ENCODE results near the gene IDH1.
"Not testable (repeated sequence)": the region's sequence is repeated elsewhere in the genome, so short reads cannot be mapped to it uniquely, and the experiment has no call there.

Gene IDH1

DNA sequence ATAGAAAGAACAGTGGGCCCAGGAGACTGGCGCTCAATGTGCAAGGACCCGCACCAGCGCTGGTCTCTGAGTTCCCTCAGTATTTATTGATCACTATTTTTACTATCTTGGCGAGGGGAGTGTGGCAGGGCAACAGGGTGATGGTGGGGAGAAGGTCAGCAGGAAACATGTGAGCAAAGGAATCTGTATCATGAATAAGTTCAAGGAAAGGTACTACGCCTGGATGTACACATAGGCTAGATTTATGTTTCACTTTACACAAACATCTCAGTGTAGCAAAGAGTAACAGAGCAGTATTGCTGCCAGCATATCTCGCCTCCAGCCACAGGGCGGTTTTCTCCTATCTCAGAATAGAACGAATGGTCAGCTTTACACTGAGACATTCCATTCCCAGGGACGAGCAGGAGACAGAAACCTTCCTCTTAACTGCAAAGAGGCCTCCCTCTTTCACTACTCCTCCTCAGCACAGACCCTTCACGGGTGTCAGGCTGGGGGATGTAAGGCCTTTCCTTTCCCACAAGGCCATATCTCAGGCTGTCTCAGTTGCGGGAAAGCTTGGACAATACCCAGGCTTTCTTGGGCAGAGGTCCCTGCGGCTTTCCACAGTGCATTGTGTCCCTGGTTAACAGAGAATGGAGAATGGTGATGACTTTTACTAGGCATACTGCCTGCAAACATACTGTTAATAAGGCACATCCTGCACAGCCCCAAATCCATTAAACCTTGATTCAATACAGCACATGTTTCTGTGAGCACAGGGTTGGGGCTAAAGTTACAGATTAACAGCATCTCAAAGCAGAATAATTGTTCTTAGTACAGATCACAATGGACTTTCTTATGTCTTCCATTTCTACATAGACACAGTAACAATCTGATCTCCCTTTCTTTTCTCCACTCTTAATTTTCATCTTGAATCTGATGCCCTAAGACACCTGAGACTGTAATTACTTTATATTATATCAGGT lies 2.3 kb upstream of the IDH1 start:
- not testable (repeated sequence) for H3K27ac ChIP-seq (ENCODE audit: low read depth in 2 of 2, low read length in 2 of 2); H3K27me3 ChIP-seq (ENCODE audit: control insufficient read depth in 2 of 2, insufficient read depth in 2 of 2, low read length in 2 of 2); H3K36me3 ChIP-seq (ENCODE audit: control insufficient read depth in 2 of 2, insufficient read depth in 2 of 2, low read length in 2 of 2); H3K9ac ChIP-seq (ENCODE audit: low read depth in 1 of 2, low read length in 2 of 2); H3K9me3 ChIP-seq (ENCODE audit: control insufficient read depth in 2 of 2, low read length in 2 of 2)
- peaks cover 17% of the 10 kb centered on the region in 2 donors for H3K4me1 ChIP-seq (ENCODE audit: control insufficient read depth in 2 of 2, insufficient read depth in 2 of 2, low read length in 2 of 2)
- H3K4me3 ChIP-seq (ENCODE audit: low read length in 2 of 2): peak overlapping the region in 1 of 2 donors; percentile 23

DNA sequence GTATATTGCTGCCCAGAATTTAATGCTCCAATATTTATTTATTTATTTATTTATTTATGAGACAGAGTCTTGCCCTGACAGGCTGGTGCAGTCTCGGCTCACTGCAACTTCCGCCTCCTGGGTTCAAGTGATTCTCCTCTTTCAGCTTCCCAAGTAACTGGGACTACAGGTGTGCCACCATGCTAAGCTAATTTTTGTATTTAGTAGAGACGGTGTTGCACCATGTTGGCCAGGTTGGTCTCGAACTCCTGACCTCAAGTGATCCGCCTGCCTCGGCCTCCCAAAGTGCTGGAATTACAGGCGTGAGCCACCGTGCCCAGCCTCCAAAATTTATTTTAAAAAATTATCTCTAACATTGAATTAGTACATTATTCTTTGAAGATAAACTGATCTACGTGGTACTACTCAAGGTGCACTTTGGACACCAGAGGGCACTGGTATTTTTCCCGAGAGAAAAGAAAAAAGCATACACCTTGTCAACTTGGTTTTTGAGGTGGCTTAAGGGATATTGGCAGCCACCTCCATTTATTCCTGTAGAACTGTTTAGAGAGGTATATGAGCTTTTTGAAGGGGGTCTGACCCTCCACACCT lies 1.4 kb upstream of the IDH1 start:
- no peak overlapping the region for H3K9ac ChIP-seq (ENCODE audit: low read depth in 1 of 2, low read length in 2 of 2)
- H3K27me3 ChIP-seq (ENCODE audit: control insufficient read depth in 2 of 2, insufficient read depth in 2 of 2, low read length in 2 of 2): no peaks in the 10 kb centered on the region
- no peak overlapping the region for H3K4me3 ChIP-seq (ENCODE audit: low read length in 2 of 2)
- no peaks in the 10 kb centered on the region for H3K9me3 ChIP-seq (ENCODE audit: control insufficient read depth in 2 of 2, low read length in 2 of 2)
- peaks cover 17% of the 10 kb centered on the region in 2 donors for H3K4me1 ChIP-seq (ENCODE audit: control insufficient read depth in 2 of 2, insufficient read depth in 2 of 2, low read length in 2 of 2)
- peaks cover 12% of the 10 kb centered on the region in 2 donors for H3K36me3 ChIP-seq (ENCODE audit: control insufficient read depth in 2 of 2, insufficient read depth in 2 of 2, low read length in 2 of 2)
- no peak overlapping the region for H3K27ac ChIP-seq (ENCODE audit: low read depth in 2 of 2, low read length in 2 of 2)

DNA sequence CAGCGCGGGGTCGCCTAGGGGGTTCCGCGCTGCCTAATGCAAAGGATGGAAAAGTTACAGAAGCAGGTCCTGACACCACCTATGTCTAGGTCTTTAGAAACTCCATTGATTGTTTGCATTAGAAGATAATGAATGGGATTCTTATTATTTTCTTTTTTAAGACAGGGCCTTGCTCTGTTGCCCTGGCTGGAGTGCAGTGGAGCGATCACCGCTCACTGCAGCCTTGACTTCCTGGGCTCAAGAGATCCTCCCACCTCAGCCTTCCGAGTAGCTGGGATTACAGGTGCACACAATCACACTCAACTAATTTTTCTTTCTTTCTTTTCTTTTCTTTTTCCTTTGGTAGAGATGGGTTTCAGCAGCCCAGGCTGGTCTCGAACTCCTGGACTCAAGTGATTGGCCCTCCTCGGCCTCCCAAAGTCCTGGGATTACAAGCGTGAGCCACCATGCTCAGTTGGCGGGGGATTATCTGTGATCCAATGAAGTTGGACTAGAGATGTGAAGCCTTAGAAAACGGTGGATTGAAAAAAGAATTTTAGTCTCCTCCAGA lies 761 bp upstream of the IDH1 start:
- H3K36me3 ChIP-seq (ENCODE audit: control insufficient read depth in 2 of 2, insufficient read depth in 2 of 2, low read length in 2 of 2): peaks cover 15 to 16% of the 10 kb centered on the region in 2 donors
- no peaks in the 10 kb centered on the region for H3K9me3 ChIP-seq (ENCODE audit: control insufficient read depth in 2 of 2, low read length in 2 of 2)
- H3K27me3 ChIP-seq (ENCODE audit: control insufficient read depth in 2 of 2, insufficient read depth in 2 of 2, low read length in 2 of 2): no peaks in the 10 kb centered on the region
- H3K9ac ChIP-seq (ENCODE audit: low read depth in 1 of 2, low read length in 2 of 2): peak overlapping the region; percentile 56 to 60
- H3K27ac ChIP-seq (ENCODE audit: low read depth in 2 of 2, low read length in 2 of 2): peak overlapping the region; percentile 70 to 76
- peak overlapping the region; percentile 97 to 100 for H3K4me3 ChIP-seq (ENCODE audit: low read length in 2 of 2)
- peaks cover 17% of the 10 kb centered on the region in 2 donors for H3K4me1 ChIP-seq (ENCODE audit: control insufficient read depth in 2 of 2, insufficient read depth in 2 of 2, low read length in 2 of 2)

DNA sequence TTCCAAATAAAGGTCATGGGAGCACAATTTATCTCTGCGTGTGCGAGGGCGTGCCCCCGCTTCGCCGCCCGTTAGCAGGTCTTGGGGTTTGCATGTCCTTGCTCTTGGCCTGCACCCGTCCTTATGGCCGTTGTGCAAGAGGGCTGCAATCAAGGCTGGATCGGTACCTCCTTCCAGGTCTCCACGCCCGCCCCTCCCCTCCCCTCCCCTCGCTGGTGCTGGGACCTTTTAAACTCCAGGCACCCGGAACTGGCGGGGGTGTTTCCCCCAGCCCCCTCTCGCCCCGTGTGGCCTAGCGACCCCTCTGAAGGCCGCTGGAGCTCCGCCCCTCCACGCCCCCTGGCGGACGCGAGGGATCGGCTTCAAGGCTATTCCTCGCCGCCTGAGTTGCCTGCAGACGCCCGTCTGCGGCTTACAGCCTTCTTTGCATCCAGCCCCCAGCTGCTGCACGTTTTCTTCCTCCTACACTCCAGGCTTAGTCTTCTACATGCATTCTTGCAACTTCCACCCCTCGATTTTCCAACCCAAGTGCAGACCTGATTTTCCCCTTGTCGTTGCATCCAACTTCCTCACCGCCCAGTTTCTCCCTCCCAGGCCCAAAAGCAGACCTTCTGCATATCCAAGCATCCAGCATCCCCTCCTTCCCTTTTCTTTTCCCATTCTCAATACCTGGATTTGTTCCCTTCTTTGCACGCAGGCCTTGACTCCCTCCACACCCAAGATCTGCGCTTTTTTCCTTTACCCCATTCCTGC lies 577 bp downstream of the IDH1 start:
- no peaks in the 10 kb centered on the region for H3K27me3 ChIP-seq (ENCODE audit: control insufficient read depth in 2 of 2, insufficient read depth in 2 of 2, low read length in 2 of 2)
- no peaks in the 10 kb centered on the region for H3K9me3 ChIP-seq (ENCODE audit: control insufficient read depth in 2 of 2, low read length in 2 of 2)
- peak overlapping the region; percentile 74 to 77 for H3K9ac ChIP-seq (ENCODE audit: low read depth in 1 of 2, low read length in 2 of 2)
- peak overlapping the region; percentile 97 to 100 for H3K4me3 ChIP-seq (ENCODE audit: low read length in 2 of 2)
- peaks cover 23 to 28% of the 10 kb centered on the region in 2 donors for H3K36me3 ChIP-seq (ENCODE audit: control insufficient read depth in 2 of 2, insufficient read depth in 2 of 2, low read length in 2 of 2)
- peaks cover 17% of the 10 kb centered on the region in 2 donors for H3K4me1 ChIP-seq (ENCODE audit: control insufficient read depth in 2 of 2, insufficient read depth in 2 of 2, low read length in 2 of 2)
- peak overlapping the region; percentile 67 to 80 for H3K27ac ChIP-seq (ENCODE audit: low read depth in 2 of 2, low read length in 2 of 2)

DNA sequence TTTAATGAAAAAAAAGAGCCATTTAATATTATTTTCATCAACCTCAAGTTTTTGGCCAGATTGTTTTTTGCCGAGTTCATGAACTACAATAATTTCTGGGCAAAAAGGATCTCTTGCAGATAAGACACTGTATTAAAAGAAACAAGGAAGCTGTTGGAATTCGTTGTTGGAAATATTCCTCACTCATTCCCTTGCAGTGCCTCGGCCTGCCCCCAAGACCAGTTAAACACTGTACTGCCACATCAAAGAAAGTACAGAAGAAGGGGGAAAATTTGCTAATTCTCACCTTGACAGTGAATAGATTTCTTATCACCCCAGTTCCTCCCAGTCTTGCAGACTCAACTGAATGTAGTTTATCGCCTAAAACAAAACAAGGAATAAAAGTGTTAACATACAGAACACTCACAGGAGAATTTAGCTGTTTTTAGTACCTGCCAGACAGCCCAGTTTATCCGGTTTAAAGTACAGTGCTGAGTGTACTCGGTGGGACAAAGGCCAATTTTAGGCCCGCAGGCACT lies 1.2 kb downstream of the IDH1 start:
- Histone ChIP-seq H3K27ac (ENCODE audit: low read depth in 2 of 2, low read length in 2 of 2) (peak overlapping the region; percentile 67 to 80), H3K9ac (ENCODE audit: low read depth in 1 of 2, low read length in 2 of 2) (peak overlapping the region; percentile 42 to 74), H3K36me3 (ENCODE audit: control insufficient read depth in 2 of 2, insufficient read depth in 2 of 2, low read length in 2 of 2) (peaks cover 26 to 34% of the 10 kb centered on the region in 2 donors), H3K4me3 (ENCODE audit: low read length in 2 of 2) (peak overlapping the region; percentile 97 to 100), H3K4me1 (ENCODE audit: control insufficient read depth in 2 of 2, insufficient read depth in 2 of 2, low read length in 2 of 2) (peaks cover 17% of the 10 kb centered on the region in 2 donors), H3K9me3 (ENCODE audit: control insufficient read depth in 2 of 2, low read length in 2 of 2) (no peaks in the 10 kb centered on the region), H3K27me3 (ENCODE audit: control insufficient read depth in 2 of 2, insufficient read depth in 2 of 2, low read length in 2 of 2) (no peaks in the 10 kb centered on the region)

DNA sequence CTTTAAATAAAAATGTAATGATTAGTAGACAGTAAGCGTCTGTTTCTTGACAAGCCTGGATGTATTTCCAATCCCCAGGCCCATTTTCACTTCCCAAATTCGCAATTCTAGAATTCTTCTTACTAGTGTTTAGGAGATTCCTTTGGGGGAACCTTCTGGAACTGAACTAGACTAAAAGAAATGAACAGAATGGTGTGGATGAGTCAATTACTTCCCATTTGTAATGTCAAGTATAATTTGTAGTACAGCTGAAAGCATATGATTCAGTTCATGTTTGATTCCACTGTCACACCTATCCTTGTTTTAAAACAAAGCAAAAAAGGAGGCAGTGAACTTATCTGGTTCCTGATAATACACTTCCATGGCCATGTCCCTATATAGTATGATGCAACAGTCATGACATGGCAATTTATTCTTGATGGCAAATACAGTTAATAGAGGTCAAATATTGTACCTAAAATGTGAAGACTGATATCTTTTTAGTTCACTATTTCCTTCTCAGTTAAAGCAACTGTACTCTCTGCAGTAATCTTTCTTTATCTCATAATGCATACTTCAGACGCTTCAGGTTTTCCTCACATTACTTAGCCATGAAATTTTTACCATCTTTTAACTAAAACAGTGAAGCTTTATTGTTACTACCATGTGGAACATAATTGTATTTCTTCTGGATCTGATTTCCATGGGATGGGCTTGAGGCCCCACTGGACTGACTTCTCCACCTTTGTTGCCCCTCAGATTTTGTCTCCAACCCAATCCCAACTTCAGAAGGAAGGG lies 2.0 kb downstream of the IDH1 start:
- no peaks in the 10 kb centered on the region for H3K9me3 ChIP-seq (ENCODE audit: control insufficient read depth in 2 of 2, low read length in 2 of 2)
- peaks cover 33 to 41% of the 10 kb centered on the region in 2 donors for H3K36me3 ChIP-seq (ENCODE audit: control insufficient read depth in 2 of 2, insufficient read depth in 2 of 2, low read length in 2 of 2)
- no peaks in the 10 kb centered on the region for H3K27me3 ChIP-seq (ENCODE audit: control insufficient read depth in 2 of 2, insufficient read depth in 2 of 2, low read length in 2 of 2)
- peak overlapping the region; percentile 97 to 100 for H3K4me3 ChIP-seq (ENCODE audit: low read length in 2 of 2)
- peak overlapping the region in 1 of 2 donors; percentile 74 for H3K9ac ChIP-seq (ENCODE audit: low read depth in 1 of 2, low read length in 2 of 2)
- peaks cover 16 to 17% of the 10 kb centered on the region in 2 donors for H3K4me1 ChIP-seq (ENCODE audit: control insufficient read depth in 2 of 2, insufficient read depth in 2 of 2, low read length in 2 of 2)
- no peak overlapping the region for H3K27ac ChIP-seq (ENCODE audit: low read depth in 2 of 2, low read length in 2 of 2)

DNA sequence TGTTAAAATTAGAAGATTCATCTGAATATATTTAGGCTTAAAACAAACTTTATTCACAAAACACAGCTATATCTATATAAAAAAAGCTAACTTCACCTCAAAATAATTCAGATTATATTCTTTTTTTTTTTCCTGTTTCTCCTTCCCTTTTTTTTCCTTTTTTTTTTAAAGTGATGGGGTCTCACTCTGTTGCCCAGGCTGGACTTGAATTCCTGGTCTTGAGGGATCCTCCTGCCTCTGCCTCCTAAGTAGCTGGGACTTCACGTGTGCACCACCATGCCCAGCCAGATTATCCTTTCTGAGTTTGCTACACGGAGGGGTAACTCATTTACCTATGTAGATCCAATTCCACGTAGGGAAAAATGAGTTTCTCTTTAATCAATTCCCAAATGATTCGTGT lies 3.8 kb downstream of the IDH1 start:
- Histone ChIP-seq H3K4me3 (ENCODE audit: low read length in 2 of 2) (no peak overlapping the region), H3K9me3 (ENCODE audit: control insufficient read depth in 2 of 2, low read length in 2 of 2) (no peaks in the 10 kb centered on the region), H3K27ac (ENCODE audit: low read depth in 2 of 2, low read length in 2 of 2) (no peak overlapping the region), H3K4me1 (ENCODE audit: control insufficient read depth in 2 of 2, insufficient read depth in 2 of 2, low read length in 2 of 2) (peaks cover 12 to 17% of the 10 kb centered on the region in 2 donors), H3K27me3 (ENCODE audit: control insufficient read depth in 2 of 2, insufficient read depth in 2 of 2, low read length in 2 of 2) (no peaks in the 10 kb centered on the region), H3K36me3 (ENCODE audit: control insufficient read depth in 2 of 2, insufficient read depth in 2 of 2, low read length in 2 of 2) (peaks cover 46 to 53% of the 10 kb centered on the region in 2 donors), H3K9ac (ENCODE audit: low read depth in 1 of 2, low read length in 2 of 2) (no peak overlapping the region)

DNA sequence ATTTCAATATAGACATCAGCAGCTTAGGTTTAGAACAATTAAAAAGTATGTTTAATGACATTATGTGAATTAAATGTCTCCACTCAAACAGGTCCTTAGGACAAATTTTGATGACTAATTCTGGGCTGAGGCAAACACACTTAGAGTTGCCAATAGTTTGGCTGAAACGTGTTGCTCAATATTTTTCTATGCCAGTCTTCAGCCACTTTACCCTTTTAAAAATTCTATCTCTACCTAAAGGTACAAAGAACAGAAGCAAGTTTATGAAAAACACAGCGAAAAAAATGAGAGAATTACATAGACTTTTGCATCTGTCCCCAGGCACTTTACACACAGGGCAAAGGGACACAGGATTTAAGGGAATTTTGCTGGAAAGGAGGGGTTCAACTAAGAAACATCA lies 4.5 kb downstream of the IDH1 start:
- Histone ChIP-seq H3K4me3 (ENCODE audit: low read length in 2 of 2) (no peak overlapping the region), H3K9me3 (ENCODE audit: control insufficient read depth in 2 of 2, low read length in 2 of 2) (no peaks in the 10 kb centered on the region), H3K4me1 (ENCODE audit: control insufficient read depth in 2 of 2, insufficient read depth in 2 of 2, low read length in 2 of 2) (peaks cover 10 to 13% of the 10 kb centered on the region in 2 donors), H3K9ac (ENCODE audit: low read depth in 1 of 2, low read length in 2 of 2) (no peak overlapping the region), H3K27me3 (ENCODE audit: control insufficient read depth in 2 of 2, insufficient read depth in 2 of 2, low read length in 2 of 2) (no peaks in the 10 kb centered on the region), H3K36me3 (ENCODE audit: control insufficient read depth in 2 of 2, insufficient read depth in 2 of 2, low read length in 2 of 2) (peaks cover 51 to 56% of the 10 kb centered on the region in 2 donors), H3K27ac (ENCODE audit: low read depth in 2 of 2, low read length in 2 of 2) (no peak overlapping the region)

DNA sequence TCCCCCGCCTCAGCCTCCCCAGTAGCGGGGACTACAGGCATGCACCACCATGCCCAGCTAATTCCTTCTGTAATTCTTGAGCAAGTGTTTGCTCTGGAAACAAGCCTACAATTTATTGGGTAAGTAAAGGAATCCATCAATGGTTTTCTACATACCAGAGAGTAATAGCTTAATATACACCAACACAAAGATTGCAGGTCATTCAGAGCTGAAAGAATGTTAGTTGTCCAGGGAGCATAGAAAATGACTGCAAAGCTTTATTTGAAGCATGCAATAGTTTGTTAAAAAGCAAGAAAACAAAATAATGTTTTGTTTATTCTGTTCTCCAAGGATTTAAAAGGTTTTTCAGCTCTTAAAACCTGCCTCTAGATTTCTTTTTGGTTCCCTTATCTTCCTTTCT lies 5.6 kb downstream of the IDH1 start:
- Histone ChIP-seq H3K9ac (ENCODE audit: low read depth in 1 of 2, low read length in 2 of 2) (no peak overlapping the region), H3K27me3 (ENCODE audit: control insufficient read depth in 2 of 2, insufficient read depth in 2 of 2, low read length in 2 of 2) (no peaks in the 10 kb centered on the region), H3K36me3 (ENCODE audit: control insufficient read depth in 2 of 2, insufficient read depth in 2 of 2, low read length in 2 of 2) (peaks cover 56 to 58% of the 10 kb centered on the region in 2 donors), H3K9me3 (ENCODE audit: control insufficient read depth in 2 of 2, low read length in 2 of 2) (no peaks in the 10 kb centered on the region), H3K4me1 (ENCODE audit: control insufficient read depth in 2 of 2, insufficient read depth in 2 of 2, low read length in 2 of 2) (peaks cover 9 to 13% of the 10 kb centered on the region in 2 donors), H3K4me3 (ENCODE audit: low read length in 2 of 2) (no peak overlapping the region), H3K27ac (ENCODE audit: low read depth in 2 of 2, low read length in 2 of 2) (no peak overlapping the region)
